Fibroblast of the conjunctiva (primary cell): Measurements from ENCODE around the gene SIAH2.
"Not testable (repeated sequence)": the region's sequence is repeated elsewhere in the genome, so short reads cannot be mapped to it uniquely, and the experiment has no call there.

ENCODE experiments used
- DNase-seq: peaks from one replicate; pipeline ENCODE4 v3.0.0-alpha.2; 2010; ENCODE audit warnings: low read depth

Gene SIAH2

GRCh38 chr3:150763122-150763840 is at the start of gene SIAH2:
Gene SIAH2, minus strand, starts transcription at chr3:150763169. Its CDS starts 320 bp downstream, at chr3:150762849.
- DNase-seq, result peak; percentile 92

GRCh38 chr3:150811984-150812383 is 49.0 kb upstream of the SIAH2 start:
- no peak for DNase-seq

- no peak for DNase-seq
These were observed 47.7 kb upstream of the SIAH2 start for GRCh38 chr3:150810641-150811040.

GRCh38 chr3:150806185-150806835 is 43.3 kb upstream of the SIAH2 start:
- DNase-seq, result no peak

- DNase-seq, result no peak
These were observed 42.4 kb upstream of the SIAH2 start for GRCh38 chr3:150805354-150805753.

GRCh38 chr3:150803440-150803985 is 40.5 kb upstream of the SIAH2 start:
- no peak for DNase-seq

GRCh38 chr3:150800722-150801121 is 37.8 kb upstream of the SIAH2 start:
- DNase-seq, result no peak

- no peak for DNase-seq
These were observed 35.2 kb upstream of the SIAH2 start for GRCh38 chr3:150798122-150798618.

GRCh38 chr3:150797155-150797554 is 34.2 kb upstream of the SIAH2 start:
- DNase-seq, result no peak

GRCh38 chr3:150796527-150796926 is 33.6 kb upstream of the SIAH2 start:
- DNase-seq, result not testable (repeated sequence)

GRCh38 chr3:150793641-150794040 is 30.7 kb upstream of the SIAH2 start:
- no peak for DNase-seq

GRCh38 chr3:150790629-150791028 is 27.7 kb upstream of the SIAH2 start:
- DNase-seq, result no peak

GRCh38 chr3:150789451-150789850 is 26.5 kb upstream of the SIAH2 start:
- no peak for DNase-seq

GRCh38 chr3:150787741-150788370 is 24.9 kb upstream of the SIAH2 start:
- peak; percentile 61 for DNase-seq

GRCh38 chr3:150786791-150787190 is 23.8 kb upstream of the SIAH2 start:
- DNase-seq, result no peak

- no peak for DNase-seq
These were observed 21.8 kb upstream of the SIAH2 start for GRCh38 chr3:150784747-150785125.

- DNase-seq, result no peak
These were observed 21.2 kb upstream of the SIAH2 start for GRCh38 chr3:150783920-150784746.

- no peak for DNase-seq
These were observed 20.3 kb upstream of the SIAH2 start for GRCh38 chr3:150783316-150783715.

GRCh38 chr3:150779402-150779858 is 16.5 kb upstream of the SIAH2 start:
- no peak for DNase-seq

GRCh38 chr3:150778793-150779401 is 15.9 kb upstream of the SIAH2 start:
- no peak for DNase-seq

GRCh38 chr3:150775001-150775599 is 12.1 kb upstream of the SIAH2 start:
- peak; percentile 12 for DNase-seq
